K562 (cell line): ENCODE results near the gene IGIP. TPM values are rescaled to one million over a fixed set of nuclear protein-coding genes. Genes with fewer than 3 reads are reported as not detected.

Experiments used
- BRCA1 ChIP-seq, 2 experiments: fragments of 450-650 bp in 1 of 2; sonication (generic) in 1 of 2; formaldehyde crosslinking in 1 of 2; IDR thresholded peaks; 2 replicates each; pipeline versions ENCODE4 v1.5.0 to v1.6.1; 2017 to 2020; ENCODE audit warnings: mild to moderate bottlenecking in 1 of 2, missing genetic modification reagents in 1 of 2
- FOXA3 ChIP-seq, 2 experiments: fragments of 450-650 bp in 1 of 2; sonication (generic) in 1 of 2; formaldehyde crosslinking; IDR thresholded peaks in 1 of 2; conservative IDR thresholded peaks in 1 of 2; 2 replicates each; pipeline versions ENCODE4 v1.4.0 to v1.8.0; 2020 to 2022; ENCODE audit warnings: mild to moderate bottlenecking in 2 of 2, missing genetic modification reagents in 1 of 2
- KLF10 ChIP-seq: fragments of 250-450 bp; sonication (Bioruptor Pico); IDR thresholded peaks from 2 replicates; pipeline ENCODE4 v1.6.1; 2021; ENCODE audit warnings: matching md5 sums
- MAZ ChIP-seq, 2 experiments: fragments of 450-650 bp in 1 of 2; sonication (generic) in 1 of 2; formaldehyde crosslinking; IDR thresholded peaks in 1 of 2; conservative IDR thresholded peaks in 1 of 2; 2 replicates each; pipeline versions ENCODE4 v1.4.0 to v1.5.0; 2020; ENCODE audit warnings: mild to moderate bottlenecking in 1 of 2, missing genetic modification reagents in 1 of 2
- MECOM ChIP-seq: fragments of 250-450 bp; sonication (Bioruptor Pico); IDR thresholded peaks from 2 replicates; pipeline ENCODE4 v1.8.0; 2022; ENCODE audit warnings: inconsistent platforms
- NFIC ChIP-seq: fragments of 450-650 bp; IDR thresholded peaks from 2 replicates; pipeline ENCODE4 v1.6.1; 2017; ENCODE audit warnings: mild to moderate bottlenecking, inconsistent platforms
- POLR3G ChIP-seq: IDR thresholded peaks from 2 replicates; pipeline ENCODE4 v1.6.1; 2011; ENCODE audit not compliant: insufficient read length, insufficient replicate concordance; ENCODE audit errors: extremely low read depth
- RCOR1 ChIP-seq, 2 experiments: IDR thresholded peaks; 2 replicates each; pipeline ENCODE4 v1.6.1; 2012; ENCODE audit warnings: low read depth in 2 of 2, low read length in 2 of 2, borderline replicate concordance in 1 of 2, improper control_type of control experiment in 1 of 2
- ZBTB1 ChIP-seq: sonication (generic); formaldehyde crosslinking; IDR thresholded peaks from 2 replicates; pipeline ENCODE4 v1.8.1; 2023; ENCODE audit warnings: missing genetic modification reagents, low read depth, mild to moderate bottlenecking, borderline replicate concordance
- ZBTB7A ChIP-seq: IDR thresholded peaks from 2 replicates; pipeline ENCODE4 v1.6.1; 2011; ENCODE audit warnings: low read depth, mild to moderate bottlenecking, low read length, moderate library complexity, borderline replicate concordance; ENCODE audit not compliant: control insufficient read depth
- ZNF347 ChIP-seq: fragments of 450-650 bp; formaldehyde crosslinking; IDR thresholded peaks from 2 replicates; pipeline ENCODE4 v1.4.0; 2020; ENCODE audit warnings: low read depth, mild to moderate bottlenecking, moderate library complexity
- ZNF764 ChIP-seq: fragments of 250-450 bp; sonication (Bioruptor Pico); IDR thresholded peaks from 2 replicates; pipeline ENCODE4 v1.4.0; 2020; ENCODE audit warnings: low read depth, mild to moderate bottlenecking, moderate library complexity
- polyA plus RNA-seq, 8 experiments: library from polyadenylated mRNA; depleted of rRNA in 4 of 8; stranded (reverse) in 5 of 8; unstranded in 3 of 8; fragments of >200 nt; fragmentation: Nextera tagmentation in 2 of 8; fragmentation: Illumina TruSeq in 1 of 8; extraction: Ambion mirVana in 2 of 8; extraction: Trizol in 1 of 8; gene quantifications; 2 replicates each; pipeline versions ENCODE4 v1.2.1 to v1.2.3, GENCODE V29; 2011 to 2014; ENCODE audit warnings: inconsistent platforms in 1 of 8, missing spikeins in 1 of 8
- total RNA-seq, 7 experiments: library from RNA; depleted of rRNA in 6 of 7; stranded (reverse); fragments of >200 nt in 6 of 7; fragmentation: Illumina TruSeq in 2 of 7; extraction: Trizol in 2 of 7; gene quantifications; 2 replicates each; pipeline versions ENCODE4 v1.2.1 to v1.2.3, GENCODE V29; 2011 to 2021; ENCODE audit warnings: low replicate concordance in 1 of 7
- TF ChIP-seq, protein P1 (sequence below): fragments of 250-450 bp; sonication (Bioruptor Pico); IDR thresholded peaks from 2 replicates; pipeline ENCODE4 v1.8.0; 2021; ENCODE audit warnings: moderate library complexity, mild to moderate bottlenecking, inconsistent platforms
- TF ChIP-seq, protein P2 (sequence below): fragments of 250-450 bp; sonication (Bioruptor Pico); IDR thresholded peaks from 2 replicates; pipeline ENCODE4 v1.5.0; 2020; ENCODE audit warnings: mild to moderate bottlenecking, borderline replicate concordance
- TF ChIP-seq, protein P3 (sequence below): fragments of 450-650 bp; formaldehyde crosslinking; IDR thresholded peaks from 2 replicates; pipeline ENCODE4 v1.4.0; 2022; ENCODE audit warnings: missing genetic modification characterization
- TF ChIP-seq, protein P4 (sequence below): IDR thresholded peaks from 2 replicates; pipeline ENCODE4 v1.6.1; 2016; ENCODE audit warnings: missing genetic modification characterization, missing compliant biosample characterization
- TF ChIP-seq, protein P5 (sequence below): fragments of 250-450 bp; sonication (Bioruptor Pico); IDR thresholded peaks from 2 replicates; pipeline ENCODE4 v1.8.0; 2021; ENCODE audit warnings: moderate library complexity, mild to moderate bottlenecking, inconsistent platforms

The IGIP gene
- total and polyA plus RNA-seq, 9 of the 15 experiments (the other 6 are each of a cell fraction or from before 2014, with no cell fraction given) = 0.52 to 1.6 (median 1.2) TPM

DNA sequence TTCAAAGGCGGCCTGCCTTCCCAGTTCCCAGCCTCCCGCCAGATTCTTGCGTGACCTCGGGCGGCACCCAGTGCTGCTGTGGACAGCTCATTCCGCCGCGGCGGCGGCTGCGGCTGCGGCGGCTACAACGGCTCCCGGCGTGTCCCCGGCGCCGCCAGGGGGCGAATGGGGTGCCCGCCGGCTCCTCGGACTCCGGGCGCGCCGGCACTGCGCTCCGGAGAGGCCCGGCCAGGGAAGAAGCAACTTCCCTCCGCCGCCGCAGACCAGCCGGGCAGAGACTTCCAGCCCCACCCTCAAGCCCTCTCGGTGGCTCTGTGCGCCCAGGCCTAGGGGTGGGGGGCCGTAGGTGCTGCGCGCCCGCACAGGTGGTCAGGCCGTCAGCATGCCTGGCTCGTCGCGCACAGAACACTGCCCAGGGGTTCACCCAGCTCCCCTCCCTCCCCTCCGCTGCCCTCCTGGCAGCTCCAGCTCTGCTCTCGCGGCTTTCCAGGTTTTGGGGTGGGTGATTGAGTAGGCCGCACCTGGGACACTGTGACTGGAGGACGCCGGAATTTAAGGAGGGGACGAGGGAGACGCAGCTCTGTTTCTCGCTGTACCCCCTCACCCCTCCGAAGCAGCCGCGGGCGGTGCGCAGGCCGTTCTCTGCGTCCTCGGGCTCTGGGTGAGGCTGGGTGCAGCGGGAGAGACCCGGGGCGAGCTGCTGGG lies 20.2 kb downstream of the IGIP start (continued):
- TF ChIP-seq, protein P1, sequence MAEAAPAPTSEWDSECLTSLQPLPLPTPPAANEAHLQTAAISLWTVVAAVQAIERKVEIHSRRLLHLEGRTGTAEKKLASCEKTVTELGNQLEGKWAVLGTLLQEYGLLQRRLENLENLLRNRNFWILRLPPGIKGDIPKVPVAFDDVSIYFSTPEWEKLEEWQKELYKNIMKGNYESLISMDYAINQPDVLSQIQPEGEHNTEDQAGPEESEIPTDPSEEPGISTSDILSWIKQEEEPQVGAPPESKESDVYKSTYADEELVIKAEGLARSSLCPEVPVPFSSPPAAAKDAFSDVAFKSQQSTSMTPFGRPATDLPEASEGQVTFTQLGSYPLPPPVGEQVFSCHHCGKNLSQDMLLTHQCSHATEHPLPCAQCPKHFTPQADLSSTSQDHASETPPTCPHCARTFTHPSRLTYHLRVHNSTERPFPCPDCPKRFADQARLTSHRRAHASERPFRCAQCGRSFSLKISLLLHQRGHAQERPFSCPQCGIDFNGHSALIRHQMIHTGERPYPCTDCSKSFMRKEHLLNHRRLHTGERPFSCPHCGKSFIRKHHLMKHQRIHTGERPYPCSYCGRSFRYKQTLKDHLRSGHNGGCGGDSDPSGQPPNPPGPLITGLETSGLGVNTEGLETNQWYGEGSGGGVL (CRISPR knock-in tag) = no peak
- TF ChIP-seq BRCA1 (IDR thresholded peaks at IDR 0.05) = no peak
- TF ChIP-seq BRCA1 (CRISPR knock-in tag; IDR thresholded peaks at IDR 0.05) = no peak
- peak in 1 of 2 experiments; percentile 38; a peak in 2 of 4 replicates for TF ChIP-seq MAZ (CRISPR knock-in tag; conservative IDR thresholded peaks at IDR 0.05 in 1 of 2, IDR thresholded peaks at IDR 0.05 in 1 of 2)
- TF ChIP-seq, protein P2, sequence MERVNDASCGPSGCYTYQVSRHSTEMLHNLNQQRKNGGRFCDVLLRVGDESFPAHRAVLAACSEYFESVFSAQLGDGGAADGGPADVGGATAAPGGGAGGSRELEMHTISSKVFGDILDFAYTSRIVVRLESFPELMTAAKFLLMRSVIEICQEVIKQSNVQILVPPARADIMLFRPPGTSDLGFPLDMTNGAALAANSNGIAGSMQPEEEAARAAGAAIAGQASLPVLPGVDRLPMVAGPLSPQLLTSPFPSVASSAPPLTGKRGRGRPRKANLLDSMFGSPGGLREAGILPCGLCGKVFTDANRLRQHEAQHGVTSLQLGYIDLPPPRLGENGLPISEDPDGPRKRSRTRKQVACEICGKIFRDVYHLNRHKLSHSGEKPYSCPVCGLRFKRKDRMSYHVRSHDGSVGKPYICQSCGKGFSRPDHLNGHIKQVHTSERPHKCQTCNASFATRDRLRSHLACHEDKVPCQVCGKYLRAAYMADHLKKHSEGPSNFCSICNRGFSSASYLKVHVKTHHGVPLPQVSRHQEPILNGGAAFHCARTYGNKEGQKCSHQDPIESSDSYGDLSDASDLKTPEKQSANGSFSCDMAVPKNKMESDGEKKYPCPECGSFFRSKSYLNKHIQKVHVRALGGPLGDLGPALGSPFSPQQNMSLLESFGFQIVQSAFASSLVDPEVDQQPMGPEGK (CRISPR knock-in tag) = no peak
- peak; percentile 21; the same call in 1 of the 2 replicates for TF ChIP-seq ZBTB7A
- TF ChIP-seq, protein P3, sequence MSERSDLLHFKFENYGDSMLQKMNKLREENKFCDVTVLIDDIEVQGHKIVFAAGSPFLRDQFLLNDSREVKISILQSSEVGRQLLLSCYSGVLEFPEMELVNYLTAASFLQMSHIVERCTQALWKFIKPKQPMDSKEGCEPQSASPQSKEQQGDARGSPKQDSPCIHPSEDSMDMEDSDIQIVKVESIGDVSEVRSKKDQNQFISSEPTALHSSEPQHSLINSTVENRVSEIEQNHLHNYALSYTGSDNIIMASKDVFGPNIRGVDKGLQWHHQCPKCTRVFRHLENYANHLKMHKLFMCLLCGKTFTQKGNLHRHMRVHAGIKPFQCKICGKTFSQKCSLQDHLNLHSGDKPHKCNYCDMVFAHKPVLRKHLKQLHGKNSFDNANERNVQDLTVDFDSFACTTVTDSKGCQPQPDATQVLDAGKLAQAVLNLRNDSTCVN (CRISPR knock-in tag) = no peak
- TF ChIP-seq, protein P4, sequence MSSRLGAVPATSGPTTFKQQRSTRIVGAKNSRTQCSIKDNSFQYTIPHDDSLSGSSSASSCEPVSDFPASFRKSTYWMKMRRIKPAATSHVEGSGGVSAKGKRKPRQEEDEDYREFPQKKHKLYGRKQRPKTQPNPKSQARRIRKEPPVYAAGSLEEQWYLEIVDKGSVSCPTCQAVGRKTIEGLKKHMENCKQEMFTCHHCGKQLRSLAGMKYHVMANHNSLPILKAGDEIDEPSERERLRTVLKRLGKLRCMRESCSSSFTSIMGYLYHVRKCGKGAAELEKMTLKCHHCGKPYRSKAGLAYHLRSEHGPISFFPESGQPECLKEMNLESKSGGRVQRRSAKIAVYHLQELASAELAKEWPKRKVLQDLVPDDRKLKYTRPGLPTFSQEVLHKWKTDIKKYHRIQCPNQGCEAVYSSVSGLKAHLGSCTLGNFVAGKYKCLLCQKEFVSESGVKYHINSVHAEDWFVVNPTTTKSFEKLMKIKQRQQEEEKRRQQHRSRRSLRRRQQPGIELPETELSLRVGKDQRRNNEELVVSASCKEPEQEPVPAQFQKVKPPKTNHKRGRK (tag) = no peak
- no peak for TF ChIP-seq POLR3G
- peak in 1 of 2 experiments; percentile 58; a peak in 1 of 4 replicates for TF ChIP-seq RCOR1 (IDR thresholded peaks at IDR 0.05; ENCODE audit: borderline replicate concordance in 1 of 2, low read depth in 2 of 2, low read length in 2 of 2)
- no peak for TF ChIP-seq ZNF347 (CRISPR knock-in tag)
- TF ChIP-seq, protein P5, sequence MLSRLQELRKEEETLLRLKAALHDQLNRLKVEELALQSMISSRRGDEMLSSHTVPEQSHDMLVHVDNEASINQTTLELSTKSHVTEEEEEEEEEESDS (CRISPR knock-in tag) = no peak
- no peak for TF ChIP-seq ZNF764 (CRISPR knock-in tag)
- TF ChIP-seq KLF10 = no peak
- peak; percentile 95 for TF ChIP-seq ZBTB1 (CRISPR knock-in tag)
- TF ChIP-seq FOXA3 (CRISPR knock-in tag; conservative IDR thresholded peaks at IDR 0.05 in 1 of 2, IDR thresholded peaks at IDR 0.05 in 1 of 2) = no peak
- no peak for TF ChIP-seq NFIC
- no peak for TF ChIP-seq MECOM
